ENCODE data around the gene ATP5IF1.

Gene ATP5IF1

GRCh38 chr1:28209700-28210099 is 26.2 kb upstream of the ATP5IF1 start:
- no peak for TF ChIP-seq CTCF (IDR thresholded peaks at IDR 0.05; ENCODE audit: low read depth, low read length, missing control alignments)
- no peak overlapping the region for H3K4me3 ChIP-seq (replicated peaks; ENCODE audit: low read depth, low read length)
- no peak for DNase-seq (ENCODE audit: extremely low read depth, low read depth)

- DNase-seq (ENCODE audit: extremely low read depth, low read depth) = no peak
- H3K4me3 ChIP-seq (replicated peaks; ENCODE audit: low read depth, low read length) = no peak overlapping the region
- TF ChIP-seq CTCF (IDR thresholded peaks at IDR 0.05; ENCODE audit: low read depth, low read length, missing control alignments) = no peak
Measured at GRCh38 chr1:28213315-28213714, 22.6 kb upstream of the ATP5IF1 start.

GRCh38 chr1:28229089-28229488 is 6.8 kb upstream of the ATP5IF1 start:
- no peak for DNase-seq (ENCODE audit: extremely low read depth, low read depth)
- TF ChIP-seq CTCF (IDR thresholded peaks at IDR 0.05; ENCODE audit: low read depth, low read length, missing control alignments) = no peak
- H3K4me3 ChIP-seq (replicated peaks; ENCODE audit: low read depth, low read length) = no peak overlapping the region

GRCh38 chr1:28229996-28230395 is 5.9 kb upstream of the ATP5IF1 start:
- TF ChIP-seq CTCF (IDR thresholded peaks at IDR 0.05; ENCODE audit: low read depth, low read length, missing control alignments) = no peak
- H3K4me3 ChIP-seq (replicated peaks; ENCODE audit: low read depth, low read length) = no peak overlapping the region

GRCh38 chr1:28232558-28233263 is 3.2 kb upstream of the ATP5IF1 start, which contains the start of gene DNAJC8:
Gene DNAJC8 (minus strand): TSS chr1:28233029. CDS start chr1:28232998, 31 bp downstream.
- peak within 1 kb of the TSS; percentile 73 for H3K4me3 ChIP-seq (replicated peaks; ENCODE audit: low read depth, low read length)
- TF ChIP-seq CTCF (IDR thresholded peaks at IDR 0.05; ENCODE audit: low read depth, low read length, missing control alignments) = no peak
- no peak for DNase-seq (ENCODE audit: extremely low read depth, low read depth)

More at GRCh38 chr1:28229996-28230395, 5.9 kb upstream of the ATP5IF1 start:
- no peak for DNase-seq (ENCODE audit: extremely low read depth, low read depth)

- no peak for TF ChIP-seq CTCF (IDR thresholded peaks at IDR 0.05; ENCODE audit: low read depth, low read length, missing control alignments)
- no peak for DNase-seq (ENCODE audit: extremely low read depth, low read depth)
- peak overlapping the region; percentile 73 for H3K4me3 ChIP-seq (replicated peaks; ENCODE audit: low read depth, low read length)
Measured at GRCh38 chr1:28233264-28233606, 2.7 kb upstream of the ATP5IF1 start.

All from HFF-Myc (cell line).